ENCODE data around the gene TMX2. TPM values are rescaled to one million over a fixed set of nuclear protein-coding genes. Genes with fewer than 3 reads are reported as not detected.

Gene TMX2, protein sequence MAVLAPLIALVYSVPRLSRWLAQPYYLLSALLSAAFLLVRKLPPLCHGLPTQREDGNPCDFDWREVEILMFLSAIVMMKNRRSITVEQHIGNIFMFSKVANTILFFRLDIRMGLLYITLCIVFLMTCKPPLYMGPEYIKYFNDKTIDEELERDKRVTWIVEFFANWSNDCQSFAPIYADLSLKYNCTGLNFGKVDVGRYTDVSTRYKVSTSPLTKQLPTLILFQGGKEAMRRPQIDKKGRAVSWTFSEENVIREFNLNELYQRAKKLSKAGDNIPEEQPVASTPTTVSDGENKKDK
- 10 to 100 TPM; 32.8 to 72.7 (median 34.1) TPM for total RNA-seq

GRCh38 chr11:57712256-57713150, at the start of gene TMX2:
TMX2 (plus strand) TSS chr11:57712593; CDS start chr11:57712619, 26 bp downstream.
- no peak for TF ChIP-seq CTCF (IDR thresholded peaks at IDR 0.05; ENCODE audit: low read depth)

DNA sequence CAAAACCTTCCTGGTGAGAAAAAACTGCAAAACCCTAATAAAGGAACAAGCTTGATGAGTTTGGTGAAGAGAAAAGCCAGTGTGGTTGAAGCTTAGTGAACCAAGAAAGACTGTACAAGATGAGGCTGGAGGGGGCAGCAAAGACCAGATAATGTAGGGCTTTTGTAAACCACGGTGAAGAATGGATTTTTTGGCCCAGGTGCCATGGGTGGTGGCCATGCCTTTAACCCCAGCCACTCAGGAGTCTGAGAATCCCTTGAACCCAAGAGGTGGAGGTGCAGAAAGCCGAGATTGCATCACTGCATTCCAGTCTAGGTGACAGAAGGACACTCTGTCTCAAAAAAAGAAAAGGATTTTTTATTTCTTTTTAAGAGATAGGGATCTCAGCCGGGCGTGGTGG, 49.5 kb upstream of the TMX2 start:
- no peak for TF ChIP-seq CTCF (IDR thresholded peaks at IDR 0.05; ENCODE audit: low read depth)

GRCh38 chr11:57663975-57664374, 48.4 kb upstream of the TMX2 start:
- TF ChIP-seq CTCF (IDR thresholded peaks at IDR 0.05; ENCODE audit: low read depth): no peak

DNA sequence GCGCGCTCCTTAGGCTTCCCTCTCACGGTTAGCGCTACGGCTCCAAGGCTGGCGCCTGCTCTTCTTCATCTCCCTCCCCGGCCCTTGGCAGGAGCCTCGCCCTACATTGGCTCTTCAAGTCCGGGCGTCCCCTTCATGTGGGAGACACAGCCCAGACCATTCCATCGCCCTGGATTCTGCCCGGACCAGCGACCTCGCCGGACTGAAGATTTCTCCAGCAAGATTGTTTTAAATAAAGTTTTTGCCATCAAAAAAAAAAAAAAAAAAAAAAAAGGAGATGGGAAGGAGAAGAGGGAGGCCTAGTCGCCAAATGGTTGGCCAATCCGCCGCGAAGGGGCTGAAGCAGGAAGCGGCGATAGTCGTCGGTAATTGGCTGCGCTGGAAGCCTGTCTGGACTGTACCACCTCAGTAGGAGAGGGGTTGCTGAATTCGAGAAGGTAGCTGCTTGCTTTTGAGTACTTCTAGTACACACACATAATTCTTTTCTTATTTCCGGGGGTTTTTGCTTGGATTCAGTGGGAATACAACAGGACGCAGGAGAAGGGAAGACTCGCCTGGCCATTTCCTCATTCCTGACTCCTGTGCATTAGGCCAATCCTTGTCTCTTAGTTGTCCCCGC, 45.2 kb upstream of the TMX2 start:
- no peak for TF ChIP-seq CTCF (IDR thresholded peaks at IDR 0.05; ENCODE audit: low read depth)

GRCh38 chr11:57667736-57668433, 44.5 kb upstream of the TMX2 start, which contains the start of gene ZDHHC5:
ZDHHC5 (plus strand) TSS chr11:57668114; CDS start chr11:57673091, 4,977 bp downstream.
- no peak for TF ChIP-seq CTCF (IDR thresholded peaks at IDR 0.05; ENCODE audit: low read depth)

- TF ChIP-seq CTCF (IDR thresholded peaks at IDR 0.05; ENCODE audit: low read depth): no peak
Observed at GRCh38 chr11:57668434-57668782, 44.0 kb upstream of the TMX2 start.

All from subcutaneous adipose tissue (tissue), 4 donors.